ENCODE measurements around the gene GALNT16. TPM values are rescaled to one million over a fixed set of nuclear protein-coding genes. Genes with fewer than 3 reads are reported as not detected.

The GALNT16 gene
- total RNA-seq, 4 donors from 2014 or later: 2.2 to 7.1 (median 6.9) TPM

- intact Hi-C loops (cut with DNase I): loop anchor here (10.0 kb wide), 1 partner anchor 365 kb away; the partner anchor contains the start of gene SRSF5
- DNase-seq: no peak
These were observed 139.8 kb downstream of the GALNT16 start for GRCh38 chr14:69399750-69400149.

GRCh38 chr14:69400154-69400553 is 140.2 kb downstream of the GALNT16 start:
- Histone ChIP-seq H3K27me3 (no peaks in the 10 kb centered on the region), H3K4me1 (peaks cover 38 to 40% of the 10 kb centered on the region in 2 donors), H3K4me3 (replicated peaks in 1 of 3) (no peak overlapping the region), H3K27ac (no peak overlapping the region), H3K36me3 (no peaks in the 10 kb centered on the region), H3K9me3 (no peaks in the 10 kb centered on the region)
- intact Hi-C loops (cut with DNase I): no loop called here
- 78 to 86% methylated on average over 6 of the region's 6 CpGs for WGBS, 2 donors
- no peak for TF ChIP-seq POLR2A (IDR thresholded peaks at IDR 0.05)
- no peak for TF ChIP-seq CTCF (IDR thresholded peaks at IDR 0.05)
- DNase-seq: no peak

More at GRCh38 chr14:69399750-69400149, 139.8 kb downstream of the GALNT16 start:
- Histone ChIP-seq H3K4me3 (replicated peaks in 1 of 3) (peak overlapping the region in 1 of 3 donors; percentile 69), H3K27ac (no peak overlapping the region), H3K4me1 (peaks cover 38 to 40% of the 10 kb centered on the region in 2 donors), H3K9me3 (no peaks in the 10 kb centered on the region), H3K36me3 (peaks cover 3% of the 10 kb centered on the region in 2 donors), H3K27me3 (no peaks in the 10 kb centered on the region)
- WGBS, 2 donors: 88 to 92% methylated on average over 8 of the region's 8 CpGs
- TF ChIP-seq CTCF (IDR thresholded peaks at IDR 0.05): no peak
- no peak for TF ChIP-seq POLR2A (IDR thresholded peaks at IDR 0.05)

- intact Hi-C loops (cut with DNase I): no loop called here
These were observed 141.9 kb downstream of the GALNT16 start for GRCh38 chr14:69401841-69402240.

GRCh38 chr14:69404478-69404877 is 144.5 kb downstream of the GALNT16 start:
- Histone ChIP-seq H3K4me3 (replicated peaks in 1 of 3) (no peak overlapping the region), H3K9me3 (no peaks in the 10 kb centered on the region), H3K27me3 (no peaks in the 10 kb centered on the region), H3K27ac (no peak overlapping the region), H3K36me3 (no peaks in the 10 kb centered on the region), H3K4me1 (peaks cover 24 to 27% of the 10 kb centered on the region in 2 donors)
- WGBS, 2 donors: 95 to 96% methylated on average over 3 of the region's 3 CpGs
- TF ChIP-seq CTCF (IDR thresholded peaks at IDR 0.05): no peak
- TF ChIP-seq POLR2A (IDR thresholded peaks at IDR 0.05): no peak
- intact Hi-C loops (cut with DNase I): no loop called here
- no peak for DNase-seq

More at GRCh38 chr14:69401841-69402240, 141.9 kb downstream of the GALNT16 start:
- Histone ChIP-seq H3K9me3 (no peaks in the 10 kb centered on the region), H3K36me3 (no peaks in the 10 kb centered on the region), H3K27me3 (no peaks in the 10 kb centered on the region), H3K27ac (no peak overlapping the region), H3K4me1 (peaks cover 36% of the 10 kb centered on the region in 2 donors), H3K4me3 (replicated peaks in 1 of 3) (no peak overlapping the region)
- no peak for TF ChIP-seq POLR2A (IDR thresholded peaks at IDR 0.05)
- no peak for TF ChIP-seq CTCF (IDR thresholded peaks at IDR 0.05)
- no peak for DNase-seq
- WGBS, 2 donors: 84 to 86% methylated on average over 2 of the region's 2 CpGs

GRCh38 chr14:69404883-69405282 is 144.9 kb downstream of the GALNT16 start:
- no peak for DNase-seq
- Histone ChIP-seq H3K9me3 (no peaks in the 10 kb centered on the region), H3K4me1 (peaks cover 20 to 23% of the 10 kb centered on the region in 2 donors), H3K36me3 (no peaks in the 10 kb centered on the region), H3K27me3 (no peaks in the 10 kb centered on the region), H3K4me3 (replicated peaks in 1 of 3) (no peak overlapping the region), H3K27ac (no peak overlapping the region)
- 95 to 98% methylated on average over 5 of the region's 5 CpGs for WGBS, 2 donors
- intact Hi-C loops (cut with DNase I): no loop called here
- no peak for TF ChIP-seq CTCF (IDR thresholded peaks at IDR 0.05)
- TF ChIP-seq POLR2A (IDR thresholded peaks at IDR 0.05): no peak
